Neutrophil (primary cell): Measurements from ENCODE around the gene RALGAPA2.

Source experiments
- H3K27ac ChIP-seq: fragments of 200-600 bp; sonication (generic); 2 replicates; pipeline ENCODE4 v1.5.1; 2016; ENCODE audit warnings: mild to moderate bottlenecking, moderate library complexity
- H3K27me3 ChIP-seq: fragments of 200-600 bp; sonication (generic); 2 replicates; pipeline ENCODE4 v1.6.0; 2016; ENCODE audit warnings: mild to moderate bottlenecking
- H3K36me3 ChIP-seq: fragments of 200-600 bp; sonication (generic); 2 replicates; pipeline ENCODE4 v1.5.1; 2017
- H3K4me1 ChIP-seq, 2 experiments: fragments of 200-600 bp in 1 of 2; sonication (generic) in 1 of 2; 1 replicate in 1 of 2; 2 replicates in 1 of 2; pipeline versions ENCODE4 v1.5.1 to v1.6.1; 2013 to 2016; ENCODE audit warnings: low read depth in 1 of 2, low read length in 1 of 2, mild to moderate bottlenecking in 1 of 2, moderate library complexity in 1 of 2; ENCODE audit not compliant: control insufficient read depth in 1 of 2, insufficient read depth in 1 of 2
- H3K4me3 ChIP-seq, 2 experiments: fragments of 200-600 bp in 1 of 2; sonication (generic) in 1 of 2; 1 replicate in 1 of 2; 2 replicates in 1 of 2; pipeline ENCODE4 v1.5.1; 2013 to 2016; ENCODE audit warnings: low read depth in 1 of 2, low read length in 1 of 2, mild to moderate bottlenecking in 1 of 2, moderate library complexity in 1 of 2
- H3K9me3 ChIP-seq: fragments of 200-600 bp; sonication (generic); 2 replicates; pipeline ENCODE4 v1.5.1; 2016
- TF ChIP-seq, protein P1 (sequence below): fragments of 200-600 bp; sonication (generic); IDR thresholded peaks from 2 replicates; pipeline ENCODE4 v1.5.1; 2016; ENCODE audit warnings: antibody characterized with exemption

RALGAPA2 gene

DNA sequence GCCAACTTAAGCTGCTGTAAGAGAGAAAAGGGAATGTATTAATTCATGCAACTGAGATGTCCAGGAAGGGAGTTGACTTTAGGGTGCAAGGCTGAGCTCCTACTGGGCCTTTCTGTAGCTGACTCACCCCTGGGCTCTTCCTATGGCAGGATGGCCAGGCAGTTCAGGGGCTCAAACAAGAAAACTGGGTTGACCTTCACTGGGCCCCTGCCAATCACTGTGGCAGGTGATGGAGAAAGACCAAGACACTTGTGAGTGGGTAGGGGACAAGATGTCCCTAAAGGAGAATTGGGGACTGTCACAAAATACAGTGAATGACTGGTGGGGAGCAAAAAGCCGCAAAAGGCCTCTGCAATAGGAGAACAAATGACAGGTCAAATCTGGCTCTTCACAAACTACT, 21.5 kb upstream of the RALGAPA2 start:
- Histone ChIP-seq H3K27me3 (no peaks in the 10 kb centered on the region), H3K9me3 (no peaks in the 10 kb centered on the region), H3K27ac (peak overlapping the region; percentile 83), H3K4me1 (peaks cover 48 to 52% of the 10 kb centered on the region in 2 experiments), H3K4me3 (no peak overlapping the region), H3K36me3 (no peaks in the 10 kb centered on the region)
- TF ChIP-seq, protein P1, sequence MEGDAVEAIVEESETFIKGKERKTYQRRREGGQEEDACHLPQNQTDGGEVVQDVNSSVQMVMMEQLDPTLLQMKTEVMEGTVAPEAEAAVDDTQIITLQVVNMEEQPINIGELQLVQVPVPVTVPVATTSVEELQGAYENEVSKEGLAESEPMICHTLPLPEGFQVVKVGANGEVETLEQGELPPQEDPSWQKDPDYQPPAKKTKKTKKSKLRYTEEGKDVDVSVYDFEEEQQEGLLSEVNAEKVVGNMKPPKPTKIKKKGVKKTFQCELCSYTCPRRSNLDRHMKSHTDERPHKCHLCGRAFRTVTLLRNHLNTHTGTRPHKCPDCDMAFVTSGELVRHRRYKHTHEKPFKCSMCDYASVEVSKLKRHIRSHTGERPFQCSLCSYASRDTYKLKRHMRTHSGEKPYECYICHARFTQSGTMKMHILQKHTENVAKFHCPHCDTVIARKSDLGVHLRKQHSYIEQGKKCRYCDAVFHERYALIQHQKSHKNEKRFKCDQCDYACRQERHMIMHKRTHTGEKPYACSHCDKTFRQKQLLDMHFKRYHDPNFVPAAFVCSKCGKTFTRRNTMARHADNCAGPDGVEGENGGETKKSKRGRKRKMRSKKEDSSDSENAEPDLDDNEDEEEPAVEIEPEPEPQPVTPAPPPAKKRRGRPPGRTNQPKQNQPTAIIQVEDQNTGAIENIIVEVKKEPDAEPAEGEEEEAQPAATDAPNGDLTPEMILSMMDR: no peak

- H3K4me3 ChIP-seq: no peak overlapping the region
- no peaks in the 10 kb centered on the region for H3K27me3 ChIP-seq
- H3K9me3 ChIP-seq: no peaks in the 10 kb centered on the region
- H3K27ac ChIP-seq: peak overlapping the region; percentile 83
- peaks cover 48 to 51% of the 10 kb centered on the region in 2 experiments for H3K4me1 ChIP-seq
- H3K36me3 ChIP-seq: no peaks in the 10 kb centered on the region
- TF ChIP-seq, protein P1: no peak
These were observed 20.2 kb upstream of the RALGAPA2 start for GRCh38 chr20:20732641-20733040.

DNA sequence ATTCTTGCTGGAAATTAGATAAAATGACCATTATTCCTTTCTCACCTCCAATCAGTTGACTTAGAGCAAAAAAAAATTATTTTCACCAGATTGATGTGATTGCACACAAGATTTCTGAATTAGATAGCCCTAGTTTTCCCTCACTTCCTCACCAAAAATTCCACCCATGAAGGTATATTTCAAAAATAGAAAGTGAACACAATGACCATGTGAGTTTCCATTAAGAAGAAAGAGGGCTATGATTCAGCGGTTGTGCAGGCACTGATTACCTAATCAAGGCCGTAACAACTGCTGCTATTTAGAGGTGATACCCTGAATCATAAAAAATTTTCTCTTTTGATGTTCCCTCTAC, 19.5 kb upstream of the RALGAPA2 start:
- H3K9me3 ChIP-seq: no peaks in the 10 kb centered on the region
- H3K4me3 ChIP-seq: no peak overlapping the region
- TF ChIP-seq, protein P1: no peak
- no peak overlapping the region for H3K27ac ChIP-seq
- no peaks in the 10 kb centered on the region for H3K36me3 ChIP-seq
- no peaks in the 10 kb centered on the region for H3K27me3 ChIP-seq
- peaks cover 42 to 44% of the 10 kb centered on the region in 2 experiments for H3K4me1 ChIP-seq

DNA sequence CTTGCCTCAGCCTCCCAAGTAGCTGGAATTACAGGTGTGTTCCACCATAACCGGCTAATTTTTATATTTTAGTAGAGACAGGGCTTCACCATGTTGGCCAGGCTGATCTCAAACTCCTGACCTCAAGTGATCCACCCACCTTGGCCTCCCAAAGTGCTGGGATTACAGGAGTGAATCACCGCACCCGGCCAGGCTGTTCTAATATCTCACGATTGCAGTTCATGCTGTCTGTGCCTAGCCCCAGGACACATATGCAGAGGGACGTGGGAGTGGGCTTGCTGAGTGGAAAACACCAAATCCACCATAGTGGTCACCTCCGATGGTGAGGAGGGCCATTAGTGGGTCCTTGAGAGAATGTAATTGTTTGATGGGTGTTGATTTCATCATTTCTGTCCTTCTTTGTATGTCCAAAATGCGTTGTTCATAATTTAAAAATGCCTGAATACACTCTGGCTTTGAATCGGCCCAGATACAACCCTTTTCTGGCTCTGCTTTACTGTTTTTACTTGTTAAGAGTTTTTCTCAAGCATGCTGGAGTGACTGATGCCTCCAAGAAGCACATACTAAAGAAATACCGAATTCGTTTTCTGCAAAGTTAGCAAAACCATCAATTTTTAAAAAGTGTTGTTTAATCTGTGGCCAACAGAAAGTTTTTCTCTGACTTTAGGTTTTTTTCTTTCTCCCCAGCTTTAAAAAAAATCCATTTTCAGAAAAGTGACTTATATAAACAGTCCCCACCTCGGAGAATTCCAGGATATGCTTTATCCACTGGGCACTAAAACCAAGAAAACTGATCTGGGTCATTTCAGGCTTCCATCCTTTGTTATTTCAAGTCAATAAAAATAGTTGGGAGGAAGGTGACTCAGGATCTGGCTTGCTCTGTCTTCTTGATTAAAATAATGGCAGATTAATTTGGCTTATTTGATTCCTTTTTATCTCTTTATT, 18.8 kb upstream of the RALGAPA2 start:
- Histone ChIP-seq H3K36me3 (no peaks in the 10 kb centered on the region), H3K4me1 (peaks cover 36 to 37% of the 10 kb centered on the region in 2 experiments), H3K27me3 (no peaks in the 10 kb centered on the region), H3K4me3 (no peak overlapping the region), H3K9me3 (no peaks in the 10 kb centered on the region), H3K27ac (no peak overlapping the region)
- TF ChIP-seq, protein P1: no peak

DNA sequence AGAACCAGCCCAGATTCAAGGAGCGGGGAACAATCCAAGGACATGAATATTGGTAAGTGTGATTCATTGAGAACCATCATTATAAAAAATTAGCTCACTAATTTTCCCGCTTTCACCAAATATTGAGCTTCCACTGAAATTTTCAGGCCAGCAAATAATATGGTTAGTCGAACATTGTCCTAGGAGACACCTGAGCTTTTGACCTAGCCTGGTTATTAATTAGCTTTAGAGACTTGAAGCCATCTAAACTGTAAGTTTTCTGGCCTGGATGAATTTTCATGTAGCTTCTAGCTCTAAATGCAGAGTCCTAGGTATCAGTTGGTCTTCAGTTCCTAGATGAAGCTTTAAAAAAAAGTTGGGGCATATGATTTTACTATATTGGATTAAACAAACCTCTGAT, 17.1 kb upstream of the RALGAPA2 start:
- Histone ChIP-seq H3K4me3 (no peak overlapping the region), H3K4me1 (peaks cover 27 to 30% of the 10 kb centered on the region in 2 experiments), H3K9me3 (no peaks in the 10 kb centered on the region), H3K27ac (no peak overlapping the region), H3K27me3 (no peaks in the 10 kb centered on the region), H3K36me3 (no peaks in the 10 kb centered on the region)
- TF ChIP-seq, protein P1: no peak
